Right forelimb (tissue), 1 donor: ENCODE results near the gene ANKS1A.

Experiments
- DNase-seq: peaks from one replicate; pipeline ENCODE4 v3.0.0-alpha.2; 2018

The ANKS1A gene

GRCh38 chr6:35025232-35026188, 136.5 kb downstream of the ANKS1A start:
- DNase-seq = no peak

GRCh38 chr6:35026434-35027222, 137.6 kb downstream of the ANKS1A start:
- no peak for DNase-seq

- DNase-seq = no peak
Observed at GRCh38 chr6:35027807-35028206, 138.8 kb downstream of the ANKS1A start.

DNA sequence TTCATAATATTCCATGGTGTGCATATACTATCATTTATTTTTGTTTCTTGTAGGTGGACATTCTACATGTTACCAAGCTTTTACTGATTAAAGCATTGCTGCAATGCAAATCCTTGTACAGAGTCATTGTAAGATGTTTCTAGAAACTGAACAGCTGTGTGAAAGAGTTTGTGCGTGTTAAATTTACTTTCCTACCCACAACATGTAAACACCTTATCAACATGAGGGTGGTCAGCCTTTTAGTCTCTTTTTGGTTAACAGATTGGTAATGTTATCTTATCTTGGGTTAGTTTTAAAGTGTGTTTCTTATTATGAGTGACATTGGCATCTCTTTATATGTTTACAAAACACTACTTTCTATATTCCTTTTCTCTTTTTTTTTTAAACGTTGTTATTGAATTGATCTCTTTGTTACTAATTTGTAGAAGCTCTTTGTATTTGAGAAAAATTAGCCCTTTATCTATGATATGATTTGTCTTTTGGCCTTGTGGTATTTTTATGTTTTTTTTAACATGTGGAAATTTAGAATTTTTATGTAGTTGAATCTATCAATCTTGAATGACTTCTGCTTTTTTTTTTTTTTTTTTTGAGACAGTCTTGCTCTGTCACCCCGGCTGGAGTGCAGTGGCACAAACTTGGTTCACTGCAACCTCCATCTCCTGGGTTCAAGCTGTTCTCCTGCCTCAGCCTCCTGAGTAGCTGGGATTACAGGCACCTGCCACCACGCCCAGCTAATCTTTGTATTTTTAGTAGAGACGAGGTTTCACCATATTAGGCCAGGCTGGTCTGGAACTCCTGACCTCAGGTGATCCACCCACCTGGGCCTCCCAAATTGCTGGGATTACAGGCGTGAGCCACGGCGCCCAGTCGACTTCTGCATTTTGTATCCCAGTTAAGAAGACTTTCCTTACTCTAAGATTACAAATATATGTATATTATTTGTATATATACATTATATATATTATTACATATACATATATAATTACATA, 140.0 kb downstream of the ANKS1A start:
- DNase-seq = no peak

DNA sequence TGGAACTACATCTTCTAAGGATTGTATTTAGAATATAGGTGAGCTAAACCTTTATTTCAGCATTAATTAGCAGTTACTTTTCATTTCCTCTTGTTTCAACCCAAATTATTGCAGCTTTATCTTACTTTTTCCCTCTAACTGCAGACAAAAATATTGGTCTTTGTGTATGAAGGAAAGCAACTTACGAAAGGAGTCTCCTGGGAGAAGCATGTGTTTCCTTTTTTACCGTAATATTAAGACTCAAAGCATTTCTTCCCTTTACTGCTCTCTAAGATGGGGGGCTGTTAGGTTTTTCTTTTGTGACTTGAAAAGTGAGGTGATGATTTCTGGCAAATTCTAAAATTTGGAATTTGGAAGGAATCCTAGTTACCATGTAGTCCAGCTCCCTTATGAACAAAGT, 141.0 kb downstream of the ANKS1A start:
- no peak for DNase-seq

DNA sequence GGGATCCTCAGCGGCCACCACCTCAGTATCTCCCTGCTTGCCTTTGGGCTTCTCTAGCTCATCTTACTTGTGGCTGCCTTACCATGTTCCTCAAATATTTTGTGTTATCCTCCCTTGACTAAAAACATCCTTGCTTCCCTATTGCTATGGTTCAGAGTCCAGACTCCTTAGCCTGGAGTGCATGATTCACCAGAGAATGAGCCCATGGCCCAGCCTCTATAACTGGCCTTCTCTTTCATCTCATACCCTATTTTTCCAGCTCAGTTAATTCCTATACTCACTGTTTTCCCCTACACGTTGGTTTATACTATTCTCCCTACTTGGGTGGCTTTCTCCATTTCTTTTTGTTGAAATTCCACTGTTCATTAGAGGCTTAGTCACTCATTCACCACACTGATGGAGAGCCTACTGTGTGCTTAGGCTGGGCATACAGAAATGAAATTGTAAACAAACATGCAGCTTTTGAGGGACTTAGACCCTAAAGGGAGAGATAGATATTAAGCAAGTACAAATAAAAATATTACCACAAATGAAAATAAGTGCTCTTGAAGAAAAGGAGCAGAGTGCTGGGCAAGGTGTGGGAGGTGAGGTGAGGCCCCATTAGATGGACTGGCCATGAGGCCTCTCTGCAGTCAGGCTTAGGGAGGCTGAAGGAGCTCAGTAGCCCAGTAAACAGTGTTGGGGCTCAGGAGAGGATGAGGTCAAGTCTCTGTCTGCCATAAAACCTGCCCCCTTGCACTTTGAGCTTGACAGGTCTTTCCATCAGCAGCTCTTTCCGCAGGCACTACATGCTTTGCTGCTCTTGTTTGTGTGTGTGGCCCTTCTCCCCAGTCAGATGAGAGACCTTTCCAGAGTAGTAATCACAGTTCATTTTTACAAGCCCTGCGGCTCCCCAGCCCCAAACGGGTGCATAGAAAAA, 142.8 kb downstream of the ANKS1A start:
- no peak for DNase-seq

DNA sequence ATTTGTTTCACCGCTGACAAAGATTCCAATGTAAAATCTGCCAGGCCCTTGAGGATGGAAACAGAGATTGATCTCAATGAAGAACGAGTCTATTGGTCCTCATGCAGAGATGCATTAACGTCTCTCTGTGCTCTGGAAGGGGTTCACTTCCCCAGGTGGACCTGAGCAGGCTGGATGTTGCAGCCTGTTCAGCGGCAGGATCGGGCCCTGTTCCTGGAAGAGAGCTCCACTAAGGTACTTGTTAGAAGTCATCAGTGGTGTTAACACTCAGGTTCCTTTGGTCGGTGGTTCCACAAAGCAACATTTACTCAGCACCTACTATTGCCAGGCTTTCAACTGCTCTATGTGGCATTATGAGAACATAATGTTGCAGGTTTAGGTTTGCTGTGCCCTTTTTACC, 144.6 kb downstream of the ANKS1A start:
- no peak for DNase-seq

GRCh38 chr6:35034411-35035191, 145.5 kb downstream of the ANKS1A start:
- DNase-seq = no peak

DNA sequence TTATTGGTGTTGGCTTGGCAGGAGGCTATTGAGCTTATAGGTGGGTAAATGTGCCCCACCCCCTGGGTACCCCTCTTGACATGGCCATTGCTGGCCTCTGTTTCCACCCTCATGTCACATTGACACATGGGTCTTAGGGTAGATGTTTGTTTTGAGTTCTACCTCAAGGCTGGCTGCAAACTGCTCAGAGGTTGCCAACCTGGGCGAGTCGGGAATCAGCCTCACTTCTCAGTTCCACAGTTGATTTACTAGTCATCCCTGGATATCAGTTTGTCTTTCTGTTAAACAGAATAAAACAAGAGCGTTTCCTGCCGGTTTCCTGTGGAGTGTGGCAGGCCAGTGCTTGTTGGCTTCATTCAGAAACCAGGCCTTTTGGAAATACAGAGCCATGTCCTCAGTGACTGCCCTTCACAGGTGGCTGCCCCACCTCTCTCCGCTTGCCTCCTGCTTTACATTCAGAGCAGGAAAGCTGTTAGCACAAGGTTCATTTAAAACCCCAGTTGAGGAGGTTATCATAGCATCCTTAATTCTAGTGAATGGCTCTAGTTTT, 146.5 kb downstream of the ANKS1A start:
- no peak for DNase-seq

DNA sequence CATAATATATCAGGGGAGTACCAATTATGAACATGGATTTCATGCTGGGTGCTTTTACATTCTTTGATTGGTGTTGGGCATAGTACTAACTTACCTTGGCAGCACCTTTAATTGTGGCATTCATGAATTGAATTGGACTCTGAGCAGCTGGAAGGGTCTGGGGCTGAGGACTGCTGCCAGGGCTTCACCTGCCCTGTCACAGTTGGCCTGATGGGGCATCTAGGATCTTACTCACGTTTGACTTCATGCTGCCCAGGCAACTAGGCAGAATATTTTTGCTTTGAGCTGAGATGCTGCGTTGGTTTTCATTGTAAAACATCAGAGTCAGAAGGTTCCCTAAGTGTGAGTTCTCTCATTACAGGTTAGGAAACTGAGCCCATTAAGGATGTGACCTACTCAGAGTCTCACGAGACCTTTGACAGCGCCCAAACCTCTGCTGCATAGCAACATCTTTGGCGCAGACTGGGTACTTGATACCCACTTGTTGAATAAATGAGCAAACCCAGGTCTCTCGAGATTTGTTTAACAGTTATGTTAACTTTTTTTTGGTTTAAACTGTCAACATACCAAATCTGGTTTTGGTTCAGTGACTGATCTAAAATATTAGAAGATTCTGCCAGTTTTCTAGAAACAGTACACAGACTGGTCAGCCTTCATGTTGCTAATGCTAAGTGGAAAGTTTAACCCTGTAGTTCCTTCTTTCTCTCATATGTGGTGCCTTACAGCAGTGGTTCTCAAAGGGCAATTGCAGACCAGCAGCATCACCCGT, 147.2 kb downstream of the ANKS1A start:
- DNase-seq = no peak

DNA sequence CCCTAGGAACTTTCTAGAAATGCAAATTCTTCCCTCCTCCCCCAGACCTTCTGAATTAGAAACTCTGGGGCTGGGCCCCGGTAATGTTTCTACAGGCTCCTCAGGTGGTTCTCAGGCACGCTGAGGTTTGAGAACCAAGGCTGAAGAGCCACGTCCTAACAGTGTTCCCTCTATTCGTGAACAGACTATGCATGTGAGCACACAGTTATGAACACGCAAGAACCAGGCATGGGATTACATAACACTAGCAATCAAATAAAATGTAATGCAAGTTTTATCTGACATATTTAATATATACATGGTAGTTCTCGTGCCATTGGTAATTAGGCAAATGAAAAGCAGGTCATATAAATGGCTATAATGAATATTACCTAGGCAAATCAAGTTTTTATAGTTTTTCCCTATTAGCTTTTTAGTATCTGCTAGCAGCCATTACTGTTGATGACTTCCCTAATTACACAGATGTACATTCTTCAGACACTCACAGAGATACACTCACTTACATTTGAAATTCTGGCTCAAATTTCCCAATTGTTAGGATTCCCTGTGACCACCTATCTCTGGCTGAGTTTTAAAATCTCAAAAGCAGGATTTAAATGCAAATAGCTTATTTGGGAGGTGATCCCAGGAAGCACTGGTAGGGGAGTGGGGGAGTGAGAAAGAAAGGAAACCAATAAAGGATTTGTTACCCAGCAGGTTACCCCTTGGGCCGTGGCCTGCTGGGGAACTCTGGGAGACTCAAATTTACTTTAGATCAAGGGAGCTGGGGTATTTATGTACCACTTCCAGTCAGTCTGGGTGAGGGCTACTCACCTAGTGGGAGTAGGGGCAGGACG, 148.0 kb downstream of the ANKS1A start:
- DNase-seq = no peak

GRCh38 chr6:35037664-35038038, 148.6 kb downstream of the ANKS1A start:
- no peak for DNase-seq

DNA sequence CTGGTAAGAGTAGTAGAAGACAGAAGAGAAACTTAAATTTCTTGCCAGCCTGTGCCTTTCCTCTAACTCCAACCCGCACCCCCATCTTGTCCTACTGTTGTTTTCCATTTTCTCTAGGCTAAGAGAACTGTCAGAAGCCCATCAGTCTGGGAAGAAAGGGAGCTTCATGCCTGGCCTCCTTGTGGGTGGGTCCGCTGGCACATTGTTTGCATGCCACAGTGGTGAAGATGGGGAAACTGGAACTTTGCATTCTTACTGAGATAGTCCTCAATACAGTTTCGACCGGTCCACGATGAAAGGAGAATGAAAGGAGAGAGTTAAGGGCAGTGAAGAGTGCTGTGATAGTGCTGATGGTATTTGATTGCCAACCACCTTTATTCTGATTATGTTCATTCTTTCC, 149.0 kb downstream of the ANKS1A start:
- DNase-seq = no peak

GRCh38 chr6:35040398-35040797, 151.3 kb downstream of the ANKS1A start:
- no peak for DNase-seq

DNA sequence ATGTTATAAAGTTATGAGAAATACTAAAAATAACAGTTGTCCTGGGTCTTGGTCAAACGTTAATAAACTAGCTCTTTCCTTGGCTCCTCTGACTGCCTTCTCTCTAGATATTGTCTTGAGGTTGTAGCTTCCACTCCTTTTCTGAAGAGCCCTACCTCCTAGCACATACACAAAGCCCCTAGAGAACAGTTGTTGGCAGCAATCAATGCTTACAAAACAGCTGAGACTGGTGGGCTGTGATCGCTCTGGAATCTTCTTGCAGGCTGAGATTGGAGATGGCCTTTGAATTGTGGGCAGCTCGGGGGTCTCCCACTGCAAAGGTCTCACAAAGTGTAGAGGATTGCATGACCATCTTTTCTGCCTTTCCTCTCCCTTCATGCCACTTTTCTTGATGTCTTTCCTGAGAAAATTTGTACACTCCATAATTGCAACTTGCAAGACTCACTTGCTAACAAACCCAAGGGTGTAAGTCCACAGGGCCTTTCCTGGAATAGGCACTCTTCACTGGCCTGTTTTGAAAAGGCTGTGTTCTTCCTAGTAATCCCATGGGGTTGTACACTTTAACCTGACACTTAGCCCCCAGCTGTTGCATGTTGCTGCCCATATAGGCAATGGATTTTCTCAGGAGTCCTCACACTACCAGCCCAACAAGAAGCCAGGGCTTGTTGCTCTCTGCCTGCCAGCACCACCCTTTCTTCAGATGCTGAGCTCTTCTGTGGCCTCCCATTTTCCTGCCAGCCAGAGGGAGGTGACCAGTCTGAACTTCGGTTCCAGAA, 152.2 kb downstream of the ANKS1A start:
- DNase-seq = no peak

GRCh38 chr6:35042031-35042815, 153.2 kb downstream of the ANKS1A start:
- DNase-seq = no peak
